Superior temporal gyrus (tissue), 1 donor: Measurements from ENCODE around the gene MEOX2.

Experiments
- DNase-seq: peaks from one replicate; pipeline ENCODE4 v3.0.0-alpha.2; 2016; ENCODE audit errors: extremely low spot score

Gene MEOX2

GRCh38 chr7:15686295-15686956 is at the start of gene MEOX2:
Gene MEOX2 (minus strand): TSS chr7:15686683. CDS start chr7:15686402, 281 bp downstream.
- DNase-seq = no peak

GRCh38 chr7:15729746-15730145 is 43.3 kb upstream of the MEOX2 start:
- no peak for DNase-seq

- DNase-seq = no peak
Measured at GRCh38 chr7:15725051-15725450, 38.6 kb upstream of the MEOX2 start.

- DNase-seq = no peak
Measured at GRCh38 chr7:15723841-15724240, 37.4 kb upstream of the MEOX2 start.

- peak; percentile 85 for DNase-seq
Measured at GRCh38 chr7:15720849-15721471, 34.5 kb upstream of the MEOX2 start.

GRCh38 chr7:15719311-15719710 is 32.8 kb upstream of the MEOX2 start:
- no peak for DNase-seq

- no peak for DNase-seq
Measured at GRCh38 chr7:15715435-15715834, 29.0 kb upstream of the MEOX2 start.

- no peak for DNase-seq
Measured at GRCh38 chr7:15709978-15710377, 23.5 kb upstream of the MEOX2 start.

GRCh38 chr7:15707570-15707969 is 21.1 kb upstream of the MEOX2 start:
- no peak for DNase-seq

- no peak for DNase-seq
Measured at GRCh38 chr7:15703732-15704131, 17.2 kb upstream of the MEOX2 start.

- no peak for DNase-seq
Measured at GRCh38 chr7:15692501-15693020, 6.1 kb upstream of the MEOX2 start.

- DNase-seq = no peak
Measured at GRCh38 chr7:15688911-15689310, 2.4 kb upstream of the MEOX2 start.

GRCh38 chr7:15688279-15688626 is 1.8 kb upstream of the MEOX2 start:
- DNase-seq = no peak

- DNase-seq = no peak
Measured at GRCh38 chr7:15687546-15688278, 1.2 kb upstream of the MEOX2 start.

- no peak for DNase-seq
Measured at GRCh38 chr7:15686957-15687545, 568 bp upstream of the MEOX2 start.

GRCh38 chr7:15685358-15686294 is 857 bp downstream of the MEOX2 start:
- DNase-seq = no peak

GRCh38 chr7:15684871-15685270 is 1.6 kb downstream of the MEOX2 start:
- no peak for DNase-seq

- no peak for DNase-seq
Measured at GRCh38 chr7:15684111-15684800, 2.2 kb downstream of the MEOX2 start.

GRCh38 chr7:15682751-15683245 is 3.7 kb downstream of the MEOX2 start:
- no peak for DNase-seq

GRCh38 chr7:15682111-15682510 is 4.4 kb downstream of the MEOX2 start:
- DNase-seq = no peak

- DNase-seq = no peak
Measured at GRCh38 chr7:15681631-15682030, 4.9 kb downstream of the MEOX2 start.
